ENCODE measurements around the gene EPHB6. TPM values are rescaled to one million over a fixed set of nuclear protein-coding genes. Genes with fewer than 3 reads are reported as not detected.

The EPHB6 gene
- total and polyA plus RNA-seq, 7 experiments from 2014 or later = 9.8 to 110 (median 65.7) TPM

DNA sequence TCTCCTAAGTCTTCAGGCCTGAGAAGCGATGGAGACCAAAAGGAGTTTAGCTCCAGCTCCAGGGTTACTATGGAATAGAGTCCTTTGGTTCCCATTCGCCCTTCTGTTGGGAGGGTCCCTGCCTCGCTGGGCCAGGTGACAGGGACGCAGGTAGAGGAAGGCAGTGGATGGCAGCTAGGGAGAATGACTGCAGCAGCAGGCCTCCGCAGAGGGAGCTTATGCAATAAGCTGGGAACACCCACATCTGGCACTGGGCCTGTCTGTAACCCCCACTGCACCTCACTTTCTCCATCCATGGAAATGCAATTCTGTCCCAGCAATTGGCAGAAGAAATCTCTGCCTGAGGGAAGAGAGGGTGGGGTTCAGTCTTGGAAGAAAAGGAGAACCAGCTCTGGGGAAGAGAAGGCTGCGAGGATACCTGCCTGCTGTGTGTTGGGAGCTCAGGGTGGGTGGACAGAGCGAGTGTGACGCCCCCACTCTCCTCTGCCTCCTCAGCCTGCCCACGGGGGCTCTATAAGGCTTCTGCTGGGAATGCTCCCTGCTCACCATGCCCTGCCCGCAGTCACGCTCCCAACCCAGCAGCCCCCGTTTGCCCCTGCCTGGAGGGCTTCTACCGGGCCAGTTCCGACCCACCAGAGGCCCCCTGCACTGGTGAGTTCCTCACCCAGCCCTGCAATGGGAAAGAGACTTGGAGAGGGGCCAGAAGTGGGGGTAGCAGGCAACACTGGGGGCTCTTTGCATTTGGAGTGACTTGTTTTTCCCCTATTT is 10.3 kb downstream of the EPHB6 start:
- H3K9me3 Mint-ChIP-seq = no peaks in the 10 kb centered on the region
- peak overlapping the region in 1 of 10 donors; percentile 35 for H3K4me3 Mint-ChIP-seq
- peaks cover 0 to 3% (median 0%) of the 10 kb centered on the region in 5 donors for H3K27me3 Mint-ChIP-seq
- Histone ChIP-seq H3K4me3 (ENCODE audit: low read length) (no peak overlapping the region), H3K36me3 (ENCODE audit: control insufficient read depth in 2 of 3, insufficient read depth in 3 of 3, low read length in 3 of 3) (peaks cover 0 to 52% (median 0%) of the 10 kb centered on the region in 3 experiments), H3K9me3 (ENCODE audit: control insufficient read depth in 2 of 3, low read length in 3 of 3) (no peaks in the 10 kb centered on the region), H3K4me1 (ENCODE audit: control insufficient read depth in 2 of 2, insufficient read depth in 2 of 2, low read length in 2 of 2) (no peaks in the 10 kb centered on the region), H3K27ac (ENCODE audit: low read depth, low read length) (no peak overlapping the region), H3K27me3 (ENCODE audit: control insufficient read depth in 2 of 2, insufficient read depth in 2 of 2, low read length in 2 of 2) (no peaks in the 10 kb centered on the region)
- H3K36me3 Mint-ChIP-seq = peaks cover 0 to 22% (median 9%) of the 10 kb centered on the region in 5 donors
- no peak for ATAC-seq
- peaks cover 0 to 15% (median 6%) of the 10 kb centered on the region in 7 donors for H3K4me1 Mint-ChIP-seq
- intact Hi-C loops (cut with micrococcal nuclease) = no loop called here
- CTCF ChIA-PET = interaction anchor here (0.7 to 3.4 kb wide), 5 partner anchors 10 to 261 kb away, joined by 3 to 24 read pairs (median 4); partner anchors contain the start of gene EPHB6
- H3K27ac Mint-ChIP-seq = peak overlapping the region in 4 of 9 donors; percentile 34 to 87 (median 59)
- POLR2A ChIA-PET = interaction anchor here (1.2 kb wide), 1 partner anchor 57 kb away, joined by 4 read pairs; no protein-coding TSS in a partner anchor
- no peak for DNase-seq

DNA sequence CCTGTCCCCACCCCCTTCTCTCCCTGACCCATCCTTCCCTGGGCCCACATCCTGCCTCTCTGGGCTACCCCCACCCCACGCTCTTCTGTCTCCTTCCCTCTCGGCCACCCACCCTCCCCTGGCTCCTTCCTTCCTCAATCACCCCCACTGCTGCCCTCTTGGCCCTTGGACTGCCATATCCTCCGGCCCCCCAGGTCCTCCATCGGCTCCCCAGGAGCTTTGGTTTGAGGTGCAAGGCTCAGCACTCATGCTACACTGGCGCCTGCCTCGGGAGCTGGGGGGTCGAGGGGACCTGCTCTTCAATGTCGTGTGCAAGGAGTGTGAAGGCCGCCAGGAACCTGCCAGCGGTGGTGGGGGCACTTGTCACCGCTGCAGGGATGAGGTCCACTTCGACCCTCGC is 10.9 kb downstream of the EPHB6 start:
- Histone ChIP-seq H3K36me3 (ENCODE audit: control insufficient read depth in 2 of 3, insufficient read depth in 3 of 3, low read length in 3 of 3) (peaks cover 0 to 58% (median 0%) of the 10 kb centered on the region in 3 experiments), H3K27ac (ENCODE audit: low read depth, low read length) (no peak overlapping the region), H3K9me3 (ENCODE audit: control insufficient read depth in 2 of 3, low read length in 3 of 3) (no peaks in the 10 kb centered on the region), H3K4me1 (ENCODE audit: control insufficient read depth in 2 of 2, insufficient read depth in 2 of 2, low read length in 2 of 2) (no peaks in the 10 kb centered on the region), H3K4me3 (ENCODE audit: low read length) (no peak overlapping the region), H3K27me3 (ENCODE audit: control insufficient read depth in 2 of 2, insufficient read depth in 2 of 2, low read length in 2 of 2) (no peaks in the 10 kb centered on the region)
- Mint-ChIP-seq H3K27ac (peak overlapping the region in 2 of 9 donors; percentile 52 to 59), H3K27me3 (no peaks in the 10 kb centered on the region), H3K4me3 (no peak overlapping the region), H3K9me3 (no peaks in the 10 kb centered on the region), H3K36me3 (peaks cover 0 to 22% (median 9%) of the 10 kb centered on the region in 5 donors), H3K4me1 (peaks cover 0 to 11% (median 4%) of the 10 kb centered on the region in 7 donors)
- ATAC-seq (no peak), DNase-seq (peak in 1 of 9 donors; percentile 16)
- intact Hi-C loops (cut with micrococcal nuclease) = loop anchor here (1.0 to 2.0 kb wide), 3 partner anchors 11 to 330 kb away; no protein-coding TSS in a partner anchor
- CTCF ChIA-PET = interaction anchor here (0.7 to 3.4 kb wide), 11 partner anchors 9 to 452 kb away, joined by 3 to 24 read pairs (median 4); partner anchors contain the start of gene EPHB6
- POLR2A ChIA-PET = interaction anchor here (1.5 kb wide), 1 partner anchor 53 kb away, joined by 4 read pairs; no protein-coding TSS in a partner anchor

- Mint-ChIP-seq H3K9me3 (no peaks in the 10 kb centered on the region), H3K27me3 (no peaks in the 10 kb centered on the region), H3K36me3 (peaks cover 0 to 28% (median 9%) of the 10 kb centered on the region in 5 donors), H3K4me1 (peaks cover 0 to 7% (median 4%) of the 10 kb centered on the region in 7 donors), H3K4me3 (peak overlapping the region in 1 of 10 donors; percentile 20), H3K27ac (peak overlapping the region in 4 of 9 donors; percentile 32 to 76 (median 50))
- intact Hi-C loops (cut with micrococcal nuclease) = loop anchor here (1.0 to 2.0 kb wide), 3 partner anchors 12 to 331 kb away; no protein-coding TSS in a partner anchor
- ATAC-seq (peak; percentile 52), DNase-seq (peak in 4 of 9 donors; percentile 7 to 27 (median 13))
- ChIA-PET POLR2A (interaction anchor here (0.8 to 1.5 kb wide), 2 partner anchors 54 to 58 kb away, joined by 3 to 4 read pairs; no protein-coding TSS in a partner anchor), CTCF (interaction anchor here (0.7 to 3.4 kb wide), 13 partner anchors 8 to 453 kb away, joined by 3 to 24 read pairs (median 4); partner anchors contain the start of gene EPHB6)
- H3K9me3 ChIP-seq (ENCODE audit: control insufficient read depth in 2 of 3, low read length in 3 of 3) = no peaks in the 10 kb centered on the region
- H3K4me3 ChIP-seq (ENCODE audit: low read length) = no peak overlapping the region
- peaks cover 0 to 65% (median 0%) of the 10 kb centered on the region in 3 experiments for H3K36me3 ChIP-seq (ENCODE audit: control insufficient read depth in 2 of 3, insufficient read depth in 3 of 3, low read length in 3 of 3)
- no peaks in the 10 kb centered on the region for H3K4me1 ChIP-seq (ENCODE audit: control insufficient read depth in 2 of 2, insufficient read depth in 2 of 2, low read length in 2 of 2)
- H3K27ac ChIP-seq (ENCODE audit: low read depth, low read length) = no peak overlapping the region
- no peaks in the 10 kb centered on the region for H3K27me3 ChIP-seq (ENCODE audit: control insufficient read depth in 2 of 2, insufficient read depth in 2 of 2, low read length in 2 of 2)
Observed at GRCh38 chr7:142866361-142867096, 11.7 kb downstream of the EPHB6 start.

DNA sequence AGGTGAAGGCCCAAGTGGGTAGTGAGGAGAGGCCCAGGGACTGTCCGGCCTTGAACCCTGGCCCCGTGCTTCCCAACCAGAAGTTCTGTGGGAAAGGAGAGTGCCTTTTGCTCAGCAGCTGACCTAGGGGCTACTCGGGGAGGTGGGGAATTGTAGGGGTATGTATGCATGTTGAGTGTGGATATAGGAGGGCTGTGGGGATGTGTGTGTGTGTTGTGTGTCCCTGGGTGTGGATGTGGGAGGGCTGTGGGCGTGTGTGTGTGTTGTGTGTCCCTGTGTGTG is 12.2 kb downstream of the EPHB6 start:
- Histone ChIP-seq H3K9me3 (ENCODE audit: control insufficient read depth in 2 of 3, low read length in 3 of 3) (no peaks in the 10 kb centered on the region), H3K4me1 (ENCODE audit: control insufficient read depth in 2 of 2, insufficient read depth in 2 of 2, low read length in 2 of 2) (no peaks in the 10 kb centered on the region), H3K4me3 (ENCODE audit: low read length) (no peak overlapping the region), H3K27ac (ENCODE audit: low read depth, low read length) (no peak overlapping the region), H3K27me3 (ENCODE audit: control insufficient read depth in 2 of 2, insufficient read depth in 2 of 2, low read length in 2 of 2) (no peaks in the 10 kb centered on the region), H3K36me3 (ENCODE audit: control insufficient read depth in 2 of 3, insufficient read depth in 3 of 3, low read length in 3 of 3) (peaks cover 0 to 65% (median 0%) of the 10 kb centered on the region in 3 experiments)
- no peaks in the 10 kb centered on the region for H3K27me3 Mint-ChIP-seq
- ATAC-seq = no peak
- peaks cover 0 to 7% (median 4%) of the 10 kb centered on the region in 7 donors for H3K4me1 Mint-ChIP-seq
- H3K36me3 Mint-ChIP-seq = peaks cover 0 to 32% (median 9%) of the 10 kb centered on the region in 5 donors
- ChIA-PET CTCF (interaction anchor here (0.8 to 3.4 kb wide), 3 partner anchors 12 to 264 kb away, joined by 3 to 24 read pairs (median 3); partner anchors contain the start of gene EPHB6), POLR2A (interaction anchor here (1.5 kb wide), 1 partner anchor 54 kb away, joined by 4 read pairs; no protein-coding TSS in a partner anchor)
- no peaks in the 10 kb centered on the region for H3K9me3 Mint-ChIP-seq
- H3K4me3 Mint-ChIP-seq = no peak overlapping the region
- H3K27ac Mint-ChIP-seq = peak overlapping the region in 2 of 9 donors; percentile 32 to 91
- peak in 1 of 9 donors; percentile 15 for DNase-seq
- intact Hi-C loops (cut with micrococcal nuclease) = loop anchor here in 1 of 2 donors (2.0 kb wide), 1 partner anchor 234 kb away; no protein-coding TSS in a partner anchor

DNA sequence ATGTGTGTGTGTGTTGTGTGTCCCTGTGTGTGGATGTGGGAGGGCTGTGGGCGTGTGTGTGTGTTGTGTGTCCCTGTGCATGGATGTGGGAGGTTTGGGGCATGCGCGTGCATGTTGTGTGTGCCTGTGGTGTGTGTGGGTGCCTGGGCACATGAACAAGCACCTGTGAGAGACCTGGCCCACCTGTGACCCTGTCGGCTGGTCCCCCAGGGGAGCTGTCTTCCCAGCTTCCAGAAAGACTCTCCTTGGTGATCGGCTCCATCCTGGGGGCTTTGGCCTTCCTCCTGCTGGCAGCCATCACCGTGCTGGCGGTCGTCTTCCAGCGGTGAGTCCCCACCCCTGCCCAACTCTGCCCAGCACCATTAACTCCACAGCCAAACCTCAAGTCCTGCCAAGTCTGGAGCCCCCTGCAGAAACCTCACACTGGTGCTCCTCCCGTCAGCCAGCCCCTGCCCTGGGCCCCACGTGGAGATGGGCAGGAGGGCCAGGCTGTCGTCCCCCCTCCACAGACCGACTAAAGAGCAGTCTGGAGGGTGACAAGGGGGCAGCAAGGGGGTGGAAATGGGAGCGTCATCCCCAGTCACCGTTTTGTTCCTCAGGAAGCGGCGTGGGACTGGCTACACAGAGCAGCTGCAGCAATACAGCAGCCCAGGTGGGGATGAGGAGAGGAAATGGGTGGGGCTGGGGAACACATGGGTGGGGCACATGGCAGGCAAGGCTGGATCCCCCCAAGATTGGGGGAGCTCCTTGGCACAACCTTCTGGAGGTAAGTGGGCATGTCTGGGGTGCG is 12.7 kb downstream of the EPHB6 start:
- no peak overlapping the region for H3K4me3 ChIP-seq (ENCODE audit: low read length)
- DNase-seq (peak in 1 of 9 donors; percentile 16), ATAC-seq (no peak)
- Mint-ChIP-seq H3K27ac (peak overlapping the region in 2 of 9 donors; percentile 32 to 91), H3K36me3 (peaks cover 0 to 36% (median 9%) of the 10 kb centered on the region in 5 donors), H3K27me3 (no peaks in the 10 kb centered on the region), H3K4me3 (no peak overlapping the region), H3K9me3 (no peaks in the 10 kb centered on the region), H3K4me1 (peaks cover 0 to 7% (median 4%) of the 10 kb centered on the region in 7 donors)
- CTCF ChIA-PET = interaction anchor here (0.6 to 3.4 kb wide), 4 partner anchors 13 to 333 kb away, joined by 3 to 24 read pairs (median 4); partner anchors contain the start of gene EPHB6
- no peak overlapping the region for H3K27ac ChIP-seq (ENCODE audit: low read depth, low read length)
- intact Hi-C loops (cut with micrococcal nuclease) = loop anchor here in 1 of 2 donors (2.0 kb wide), 1 partner anchor 235 kb away; no protein-coding TSS in a partner anchor
- peaks cover 0 to 59% (median 0%) of the 10 kb centered on the region in 3 experiments for H3K36me3 ChIP-seq (ENCODE audit: control insufficient read depth in 2 of 3, insufficient read depth in 3 of 3, low read length in 3 of 3)
- POLR2A ChIA-PET = interaction anchor here (0.8 to 1.2 kb wide), 2 partner anchors 10 to 18 kb away, joined by 3 read pairs; no protein-coding TSS in a partner anchor
- H3K9me3 ChIP-seq (ENCODE audit: control insufficient read depth in 2 of 3, low read length in 3 of 3) = no peaks in the 10 kb centered on the region
- H3K27me3 ChIP-seq (ENCODE audit: control insufficient read depth in 2 of 2, insufficient read depth in 2 of 2, low read length in 2 of 2) = no peaks in the 10 kb centered on the region
- H3K4me1 ChIP-seq (ENCODE audit: control insufficient read depth in 2 of 2, insufficient read depth in 2 of 2, low read length in 2 of 2) = no peaks in the 10 kb centered on the region

Data from naive thymus-derived CD4-positive, alpha-beta T cell (primary cell).